HEK293 (cell line): ENCODE results near the gene TBRG1.

ENCODE experiments used
- GLI2 ChIP-seq: fragments of 450-650 bp; formaldehyde crosslinking; IDR thresholded peaks from 2 replicates; pipeline ENCODE4; 2017; ENCODE audit warnings: missing biosample characterization, missing genetic modification characterization, low read depth, borderline replicate concordance
- KLF10 ChIP-seq: fragments of 450-650 bp; IDR thresholded peaks from 2 replicates; pipeline ENCODE4 v1.5.1; 2018; ENCODE audit warnings: missing biosample characterization, mild to moderate bottlenecking, missing genetic modification characterization
- MZF1 ChIP-seq: fragments of 450-650 bp; formaldehyde crosslinking; IDR thresholded peaks from 2 replicates; pipeline ENCODE4 v1.5.1; 2017; ENCODE audit warnings: missing biosample characterization, missing genetic modification characterization, borderline replicate concordance
- SP7 ChIP-seq: fragments of 450-650 bp; formaldehyde crosslinking; IDR thresholded peaks from 2 replicates; pipeline ENCODE4 v1.5.1; 2016; ENCODE audit warnings: missing biosample characterization, missing genetic modification characterization
- TCF7L2 ChIP-seq: IDR thresholded peaks from 2 replicates; pipeline ENCODE4 v1.6.1; 2011; ENCODE audit warnings: low read depth, mild to moderate bottlenecking, inconsistent platforms, low read length, moderate library complexity, borderline replicate concordance
- ZBTB17 ChIP-seq: fragments of 450-650 bp; formaldehyde crosslinking; IDR thresholded peaks from 2 replicates; pipeline ENCODE4 v1.5.1; 2016; ENCODE audit warnings: missing biosample characterization, missing genetic modification characterization
- ZFP37 ChIP-seq: fragments of 450-650 bp; formaldehyde crosslinking; IDR thresholded peaks from 2 replicates; pipeline ENCODE4 v1.5.1; 2016; ENCODE audit warnings: missing biosample characterization, missing genetic modification characterization
- ZNF266 ChIP-seq: fragments of 450-650 bp; formaldehyde crosslinking; IDR thresholded peaks from 2 replicates; pipeline ENCODE4 v1.5.1; 2016; ENCODE audit warnings: missing biosample characterization, missing genetic modification characterization, low read depth
- ZNF391 ChIP-seq: fragments of 450-650 bp; formaldehyde crosslinking; IDR thresholded peaks from 2 replicates; pipeline ENCODE4 v1.5.1; 2016; ENCODE audit warnings: low read depth, missing biosample characterization, missing genetic modification characterization, borderline replicate concordance
- ZNF830 ChIP-seq: fragments of 450-650 bp; IDR thresholded peaks from 2 replicates; pipeline ENCODE4 v1.5.0; 2018; ENCODE audit warnings: missing biosample characterization, missing genetic modification characterization, low read depth, mild to moderate bottlenecking, moderate library complexity
- TF ChIP-seq, protein P1 (sequence below): fragments of 450-650 bp; formaldehyde crosslinking; IDR thresholded peaks from 2 replicates; pipeline ENCODE4 v1.5.1; 2016; ENCODE audit warnings: missing biosample characterization, missing genetic modification characterization, borderline replicate concordance
- TF ChIP-seq, protein P2 (sequence below): fragments of 450-650 bp; formaldehyde crosslinking; IDR thresholded peaks from 2 replicates; pipeline ENCODE4 v1.5.1; 2016; ENCODE audit warnings: missing biosample characterization, missing genetic modification characterization
- TF ChIP-seq, protein P3 (sequence below): fragments of 450-650 bp; formaldehyde crosslinking; IDR thresholded peaks from 2 replicates; pipeline ENCODE4 v1.5.1; 2016; ENCODE audit warnings: missing biosample characterization, missing genetic modification characterization
- TF ChIP-seq, protein P4 (sequence below): fragments of 450-650 bp; formaldehyde crosslinking; IDR thresholded peaks from 2 replicates; pipeline ENCODE4 v1.5.1; 2016; ENCODE audit warnings: missing biosample characterization, missing genetic modification characterization

DNA sequence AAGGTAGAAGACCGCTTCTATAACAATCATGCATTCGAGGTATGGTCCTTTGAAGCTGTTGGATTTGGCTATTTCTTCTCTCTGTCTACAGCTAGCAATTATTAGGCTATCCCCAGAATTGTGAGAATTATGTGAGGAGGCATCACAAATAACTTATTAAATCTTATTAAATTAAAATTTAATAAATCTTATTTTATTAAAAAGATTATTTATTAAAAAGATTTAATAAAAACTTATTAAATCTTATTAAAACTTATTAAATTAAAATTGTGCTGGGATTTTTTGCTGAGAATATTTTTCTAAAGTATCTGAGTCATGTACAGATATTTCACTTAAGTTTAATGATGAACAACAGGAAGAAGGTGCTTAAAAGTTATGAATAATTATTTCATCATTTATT, 58.8 kb downstream of the TBRG1 start:
- TF ChIP-seq, protein P1, sequence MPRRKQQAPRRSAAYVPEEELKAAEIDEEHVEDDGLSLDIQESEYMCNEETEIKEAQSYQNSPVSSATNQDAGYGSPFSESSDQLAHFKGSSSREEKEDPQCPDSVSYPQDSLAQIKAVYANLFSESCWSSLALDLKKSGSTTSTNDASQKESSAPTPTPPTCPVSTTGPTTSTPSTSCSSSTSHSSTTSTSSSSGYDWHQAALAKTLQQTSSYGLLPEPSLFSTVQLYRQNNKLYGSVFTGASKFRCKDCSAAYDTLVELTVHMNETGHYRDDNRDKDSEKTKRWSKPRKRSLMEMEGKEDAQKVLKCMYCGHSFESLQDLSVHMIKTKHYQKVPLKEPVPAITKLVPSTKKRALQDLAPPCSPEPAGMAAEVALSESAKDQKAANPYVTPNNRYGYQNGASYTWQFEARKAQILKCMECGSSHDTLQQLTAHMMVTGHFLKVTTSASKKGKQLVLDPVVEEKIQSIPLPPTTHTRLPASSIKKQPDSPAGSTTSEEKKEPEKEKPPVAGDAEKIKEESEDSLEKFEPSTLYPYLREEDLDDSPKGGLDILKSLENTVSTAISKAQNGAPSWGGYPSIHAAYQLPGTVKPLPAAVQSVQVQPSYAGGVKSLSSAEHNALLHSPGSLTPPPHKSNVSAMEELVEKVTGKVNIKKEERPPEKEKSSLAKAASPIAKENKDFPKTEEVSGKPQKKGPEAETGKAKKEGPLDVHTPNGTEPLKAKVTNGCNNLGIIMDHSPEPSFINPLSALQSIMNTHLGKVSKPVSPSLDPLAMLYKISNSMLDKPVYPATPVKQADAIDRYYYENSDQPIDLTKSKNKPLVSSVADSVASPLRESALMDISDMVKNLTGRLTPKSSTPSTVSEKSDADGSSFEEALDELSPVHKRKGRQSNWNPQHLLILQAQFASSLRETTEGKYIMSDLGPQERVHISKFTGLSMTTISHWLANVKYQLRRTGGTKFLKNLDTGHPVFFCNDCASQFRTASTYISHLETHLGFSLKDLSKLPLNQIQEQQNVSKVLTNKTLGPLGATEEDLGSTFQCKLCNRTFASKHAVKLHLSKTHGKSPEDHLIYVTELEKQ = no peak
- TF ChIP-seq TCF7L2 (no peak), KLF10 (tag by site-specific recombination) (no peak), ZBTB17 (no peak), ZNF391 (tag by site-specific recombination) (no peak), ZFP37 (tag by site-specific recombination) (no peak), ZNF830 (tag by site-specific recombination) (no peak), MZF1 (no peak), GLI2 (tag by site-specific recombination) (no peak), SP7 (tag by site-specific recombination) (no peak), ZNF266 (tag by site-specific recombination) (no peak)
- TF ChIP-seq, protein P2, sequence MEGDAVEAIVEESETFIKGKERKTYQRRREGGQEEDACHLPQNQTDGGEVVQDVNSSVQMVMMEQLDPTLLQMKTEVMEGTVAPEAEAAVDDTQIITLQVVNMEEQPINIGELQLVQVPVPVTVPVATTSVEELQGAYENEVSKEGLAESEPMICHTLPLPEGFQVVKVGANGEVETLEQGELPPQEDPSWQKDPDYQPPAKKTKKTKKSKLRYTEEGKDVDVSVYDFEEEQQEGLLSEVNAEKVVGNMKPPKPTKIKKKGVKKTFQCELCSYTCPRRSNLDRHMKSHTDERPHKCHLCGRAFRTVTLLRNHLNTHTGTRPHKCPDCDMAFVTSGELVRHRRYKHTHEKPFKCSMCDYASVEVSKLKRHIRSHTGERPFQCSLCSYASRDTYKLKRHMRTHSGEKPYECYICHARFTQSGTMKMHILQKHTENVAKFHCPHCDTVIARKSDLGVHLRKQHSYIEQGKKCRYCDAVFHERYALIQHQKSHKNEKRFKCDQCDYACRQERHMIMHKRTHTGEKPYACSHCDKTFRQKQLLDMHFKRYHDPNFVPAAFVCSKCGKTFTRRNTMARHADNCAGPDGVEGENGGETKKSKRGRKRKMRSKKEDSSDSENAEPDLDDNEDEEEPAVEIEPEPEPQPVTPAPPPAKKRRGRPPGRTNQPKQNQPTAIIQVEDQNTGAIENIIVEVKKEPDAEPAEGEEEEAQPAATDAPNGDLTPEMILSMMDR = no peak
- TF ChIP-seq, protein P3, sequence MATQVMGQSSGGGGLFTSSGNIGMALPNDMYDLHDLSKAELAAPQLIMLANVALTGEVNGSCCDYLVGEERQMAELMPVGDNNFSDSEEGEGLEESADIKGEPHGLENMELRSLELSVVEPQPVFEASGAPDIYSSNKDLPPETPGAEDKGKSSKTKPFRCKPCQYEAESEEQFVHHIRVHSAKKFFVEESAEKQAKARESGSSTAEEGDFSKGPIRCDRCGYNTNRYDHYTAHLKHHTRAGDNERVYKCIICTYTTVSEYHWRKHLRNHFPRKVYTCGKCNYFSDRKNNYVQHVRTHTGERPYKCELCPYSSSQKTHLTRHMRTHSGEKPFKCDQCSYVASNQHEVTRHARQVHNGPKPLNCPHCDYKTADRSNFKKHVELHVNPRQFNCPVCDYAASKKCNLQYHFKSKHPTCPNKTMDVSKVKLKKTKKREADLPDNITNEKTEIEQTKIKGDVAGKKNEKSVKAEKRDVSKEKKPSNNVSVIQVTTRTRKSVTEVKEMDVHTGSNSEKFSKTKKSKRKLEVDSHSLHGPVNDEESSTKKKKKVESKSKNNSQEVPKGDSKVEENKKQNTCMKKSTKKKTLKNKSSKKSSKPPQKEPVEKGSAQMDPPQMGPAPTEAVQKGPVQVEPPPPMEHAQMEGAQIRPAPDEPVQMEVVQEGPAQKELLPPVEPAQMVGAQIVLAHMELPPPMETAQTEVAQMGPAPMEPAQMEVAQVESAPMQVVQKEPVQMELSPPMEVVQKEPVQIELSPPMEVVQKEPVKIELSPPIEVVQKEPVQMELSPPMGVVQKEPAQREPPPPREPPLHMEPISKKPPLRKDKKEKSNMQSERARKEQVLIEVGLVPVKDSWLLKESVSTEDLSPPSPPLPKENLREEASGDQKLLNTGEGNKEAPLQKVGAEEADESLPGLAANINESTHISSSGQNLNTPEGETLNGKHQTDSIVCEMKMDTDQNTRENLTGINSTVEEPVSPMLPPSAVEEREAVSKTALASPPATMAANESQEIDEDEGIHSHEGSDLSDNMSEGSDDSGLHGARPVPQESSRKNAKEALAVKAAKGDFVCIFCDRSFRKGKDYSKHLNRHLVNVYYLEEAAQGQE (tag by site-specific recombination) = no peak
- TF ChIP-seq, protein P4, sequence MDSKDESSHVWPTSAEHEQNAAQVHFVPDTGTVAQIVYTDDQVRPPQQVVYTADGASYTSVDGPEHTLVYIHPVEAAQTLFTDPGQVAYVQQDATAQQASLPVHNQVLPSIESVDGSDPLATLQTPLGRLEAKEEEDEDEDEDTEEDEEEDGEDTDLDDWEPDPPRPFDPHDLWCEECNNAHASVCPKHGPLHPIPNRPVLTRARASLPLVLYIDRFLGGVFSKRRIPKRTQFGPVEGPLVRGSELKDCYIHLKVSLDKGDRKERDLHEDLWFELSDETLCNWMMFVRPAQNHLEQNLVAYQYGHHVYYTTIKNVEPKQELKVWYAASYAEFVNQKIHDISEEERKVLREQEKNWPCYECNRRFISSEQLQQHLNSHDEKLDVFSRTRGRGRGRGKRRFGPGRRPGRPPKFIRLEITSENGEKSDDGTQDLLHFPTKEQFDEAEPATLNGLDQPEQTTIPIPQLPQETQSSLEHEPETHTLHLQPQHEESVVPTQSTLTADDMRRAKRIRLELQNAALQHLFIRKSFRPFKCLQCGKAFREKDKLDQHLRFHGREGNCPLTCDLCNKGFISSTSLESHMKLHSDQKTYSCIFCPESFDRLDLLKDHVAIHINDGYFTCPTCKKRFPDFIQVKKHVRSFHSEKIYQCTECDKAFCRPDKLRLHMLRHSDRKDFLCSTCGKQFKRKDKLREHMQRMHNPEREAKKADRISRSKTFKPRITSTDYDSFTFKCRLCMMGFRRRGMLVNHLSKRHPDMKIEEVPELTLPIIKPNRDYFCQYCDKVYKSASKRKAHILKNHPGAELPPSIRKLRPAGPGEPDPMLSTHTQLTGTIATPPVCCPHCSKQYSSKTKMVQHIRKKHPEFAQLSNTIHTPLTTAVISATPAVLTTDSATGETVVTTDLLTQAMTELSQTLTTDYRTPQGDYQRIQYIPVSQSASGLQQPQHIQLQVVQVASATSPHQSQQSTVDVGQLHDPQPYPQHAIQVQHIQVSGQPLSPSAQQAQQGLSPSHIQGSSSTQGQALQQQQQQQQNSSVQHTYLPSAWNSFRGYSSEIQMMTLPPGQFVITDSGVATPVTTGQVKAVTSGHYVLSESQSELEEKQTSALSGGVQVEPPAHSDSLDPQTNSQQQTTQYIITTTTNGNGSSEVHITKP (tag by site-specific recombination) = no peak
